ENCODE measurements around the gene HEATR5A. TPM values are rescaled to one million over a fixed set of nuclear protein-coding genes. Genes with fewer than 3 reads are reported as not detected.
"Not testable (repeated sequence)": the region's sequence is repeated elsewhere in the genome, so short reads cannot be mapped to it uniquely, and the experiment has no call there.

The HEATR5A gene
- polyA plus RNA-seq, 4 donors: 15.7 to 21.4 (median 20.0) TPM

- DNase-seq (ENCODE audit: low read depth in 4 of 4, low spot score in 3 of 4): no peak
Measured at GRCh38 chr14:31391977-31392503, 28.3 kb downstream of the HEATR5A start.

GRCh38 chr14:31391473-31391872 is 28.9 kb downstream of the HEATR5A start:
- DNase-seq (ENCODE audit: low read depth in 4 of 4, low spot score in 3 of 4): no peak

GRCh38 chr14:31389946-31390345 is 30.4 kb downstream of the HEATR5A start:
- no peak for DNase-seq (ENCODE audit: low read depth in 4 of 4, low spot score in 3 of 4)

DNA sequence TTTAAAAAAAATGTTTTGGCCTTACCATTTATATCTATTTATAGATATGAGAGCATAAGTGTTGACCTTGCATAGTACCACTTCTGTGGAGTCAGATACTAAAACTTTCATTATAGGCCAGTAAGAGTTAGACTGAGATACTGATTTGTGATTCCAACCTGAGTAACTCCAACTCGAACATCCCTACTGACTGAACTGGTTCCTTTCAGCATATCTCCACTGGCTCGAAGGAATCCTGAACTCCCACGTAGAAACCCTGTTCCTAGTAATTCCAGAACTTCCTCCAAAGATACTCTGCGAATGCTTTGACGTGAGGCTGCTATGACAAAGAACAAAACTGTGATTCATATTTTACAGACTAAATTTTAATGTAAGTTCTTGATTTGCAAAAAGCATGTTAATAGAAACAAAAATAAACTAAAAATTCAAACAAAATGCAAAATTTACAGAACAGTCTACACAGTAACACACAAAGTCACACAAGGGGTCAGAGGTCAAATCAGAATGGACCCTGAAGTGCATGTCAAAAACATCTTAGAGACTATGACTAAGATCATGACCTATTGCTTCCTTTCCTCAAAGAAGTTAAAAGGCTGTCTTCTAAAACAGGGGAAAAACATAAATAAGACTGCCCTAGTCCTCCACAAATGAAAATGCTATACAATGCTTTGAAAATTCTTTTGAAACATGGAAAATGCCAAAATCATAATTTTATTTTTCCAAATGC is 31.5 kb downstream of the HEATR5A start:
- no peak for DNase-seq (ENCODE audit: low read depth in 4 of 4, low spot score in 3 of 4)

GRCh38 chr14:31387091-31387490 is 33.3 kb downstream of the HEATR5A start:
- no peak for DNase-seq (ENCODE audit: low read depth in 4 of 4, low spot score in 3 of 4)

- no peak for DNase-seq (ENCODE audit: low read depth in 4 of 4, low spot score in 3 of 4)
Measured at GRCh38 chr14:31386271-31386670, 34.1 kb downstream of the HEATR5A start.

- no peak for DNase-seq (ENCODE audit: low read depth in 4 of 4, low spot score in 3 of 4)
Measured at GRCh38 chr14:31382221-31382620, 38.1 kb downstream of the HEATR5A start.

DNA sequence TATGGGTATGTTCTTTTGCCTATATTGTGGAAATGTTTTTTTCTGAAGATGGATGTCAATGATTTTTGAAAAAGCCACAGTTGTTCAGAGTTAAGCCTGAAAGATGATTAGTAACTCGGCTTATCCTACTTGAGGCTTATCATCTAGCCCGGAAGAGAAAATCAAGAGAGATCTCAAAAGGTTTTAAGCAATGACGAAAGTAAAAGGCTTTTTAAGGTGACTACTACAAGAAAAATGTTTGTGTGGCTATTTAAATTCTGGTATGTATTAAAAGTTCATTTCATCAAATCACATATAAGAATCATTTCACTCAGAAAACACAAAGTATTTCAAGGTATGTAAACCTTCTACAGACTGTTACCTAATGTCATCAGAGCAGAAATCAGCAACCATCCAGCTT is 40.2 kb downstream of the HEATR5A start:
- DNase-seq (ENCODE audit: low read depth in 4 of 4, low spot score in 3 of 4): no peak

DNA sequence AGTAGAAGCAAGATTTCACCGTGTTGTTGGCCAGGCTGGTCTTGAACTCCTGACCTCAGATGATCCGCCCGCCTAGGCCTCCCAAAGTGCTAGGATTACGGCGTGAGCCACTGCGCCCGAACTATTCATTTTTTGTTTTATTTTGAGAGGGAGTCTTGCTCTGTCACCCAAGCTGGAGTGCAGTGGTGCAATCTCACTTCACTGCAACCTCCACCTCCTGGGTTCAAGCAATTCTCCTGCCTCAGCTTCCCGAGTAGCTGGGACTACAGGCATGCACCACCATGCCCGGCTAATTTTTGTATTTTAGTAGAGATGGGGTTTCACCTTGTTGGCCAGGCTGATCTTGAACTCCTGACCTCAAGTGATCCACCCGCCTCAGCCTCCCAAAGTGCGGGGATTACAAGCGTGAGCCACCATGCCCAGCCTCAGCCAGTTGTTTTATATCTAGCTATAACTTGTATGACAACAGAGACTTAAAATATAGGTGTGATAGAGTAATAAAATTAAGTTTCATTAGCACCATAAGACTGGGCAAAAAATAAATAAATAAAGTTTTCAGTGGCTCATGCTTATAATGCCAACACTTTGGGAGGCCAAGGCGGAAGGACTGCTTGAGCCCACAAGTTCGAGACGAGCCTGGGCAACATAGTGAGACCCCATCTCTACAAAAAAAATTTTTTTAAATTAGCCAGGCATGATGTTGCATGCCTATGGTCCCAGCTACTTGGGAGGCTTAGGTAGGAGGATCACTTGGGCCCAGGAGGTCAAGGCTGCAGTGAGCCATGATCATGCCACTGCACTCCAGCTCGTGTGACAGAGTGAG is 41.0 kb downstream of the HEATR5A start:
- not testable (repeated sequence) for DNase-seq (ENCODE audit: low read depth in 4 of 4, low spot score in 3 of 4)

GRCh38 chr14:31377433-31377832 is 42.9 kb downstream of the HEATR5A start:
- DNase-seq (ENCODE audit: low read depth in 4 of 4, low spot score in 3 of 4): no peak

DNA sequence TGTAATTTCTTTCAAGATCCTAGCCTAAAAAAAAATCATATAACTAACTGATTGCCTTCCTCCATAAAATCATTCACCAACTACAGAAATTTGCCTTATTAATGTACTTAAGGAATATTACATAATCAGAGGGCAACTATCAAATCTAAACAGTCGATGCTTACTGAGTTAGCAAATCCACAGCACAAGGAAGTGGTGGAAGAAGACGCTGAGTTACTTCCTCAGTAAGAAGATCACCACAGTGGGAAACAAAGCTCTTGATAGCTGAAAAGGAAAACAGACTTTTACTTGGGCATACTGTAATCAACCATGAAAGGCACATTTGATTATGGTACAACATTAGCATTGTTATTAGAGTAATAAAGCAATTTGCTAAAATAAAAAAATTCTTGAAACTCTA is 48.7 kb downstream of the HEATR5A start:
- no peak for DNase-seq (ENCODE audit: low read depth in 4 of 4, low spot score in 3 of 4)

- DNase-seq (ENCODE audit: low read depth in 4 of 4, low spot score in 3 of 4): no peak
Measured at GRCh38 chr14:31363331-31364073, 56.8 kb downstream of the HEATR5A start.

DNA sequence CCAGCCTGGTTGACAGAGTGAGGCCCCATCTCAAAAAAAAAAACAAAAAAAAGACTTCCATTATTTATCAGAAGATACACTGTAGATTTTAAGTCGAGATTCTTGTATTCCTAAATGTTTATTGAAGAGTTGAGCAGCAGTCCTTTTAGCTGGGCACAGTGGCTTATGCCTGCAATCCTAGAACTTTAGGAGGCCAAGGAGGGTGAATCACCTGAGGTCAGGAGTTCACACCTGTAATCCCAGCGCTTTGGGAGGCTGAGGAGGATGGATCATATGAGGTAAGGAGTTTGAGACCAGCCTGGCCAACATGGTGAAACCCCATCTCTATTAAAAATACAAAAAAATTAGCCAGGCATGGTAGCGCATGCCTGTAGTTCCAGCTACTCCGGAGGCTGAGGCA is 57.6 kb downstream of the HEATR5A start:
- DNase-seq (ENCODE audit: low read depth in 4 of 4, low spot score in 3 of 4): no peak

- not testable (repeated sequence) for DNase-seq (ENCODE audit: low read depth in 4 of 4, low spot score in 3 of 4)
Measured at GRCh38 chr14:31361761-31362160, 58.6 kb downstream of the HEATR5A start.

GRCh38 chr14:31360919-31361662 is 59.3 kb downstream of the HEATR5A start:
- no peak for DNase-seq (ENCODE audit: low read depth in 4 of 4, low spot score in 3 of 4)

- no peak for DNase-seq (ENCODE audit: low read depth in 4 of 4, low spot score in 3 of 4)
Measured at GRCh38 chr14:31357279-31357678, 63.1 kb downstream of the HEATR5A start.

DNA sequence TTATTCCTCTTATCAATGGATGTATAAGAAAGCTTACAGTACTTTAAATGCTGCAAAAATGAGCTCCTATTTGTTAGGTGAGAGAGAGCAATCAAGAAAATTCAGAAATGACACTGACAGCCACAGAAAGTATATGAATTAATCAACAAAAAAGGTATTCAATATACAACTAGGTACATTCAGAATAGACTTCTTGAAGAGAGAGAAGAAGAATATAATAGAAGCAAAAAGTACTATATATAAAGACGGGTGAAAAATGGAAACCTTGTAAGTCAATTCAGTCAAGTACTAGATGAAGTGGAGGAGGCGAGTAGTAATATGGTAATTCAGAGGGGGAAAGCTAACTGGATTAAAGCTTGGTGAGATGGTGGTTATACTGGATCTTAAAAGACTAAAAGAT is 74.3 kb downstream of the HEATR5A start:
- no peak for DNase-seq (ENCODE audit: low read depth in 4 of 4, low spot score in 3 of 4)

GRCh38 chr14:31341280-31341679 is 79.1 kb downstream of the HEATR5A start:
- no peak for DNase-seq (ENCODE audit: low read depth in 4 of 4, low spot score in 3 of 4)

GRCh38 chr14:31340297-31341063 is 79.9 kb downstream of the HEATR5A start:
- DNase-seq (ENCODE audit: low read depth in 4 of 4, low spot score in 3 of 4): no peak

DNA sequence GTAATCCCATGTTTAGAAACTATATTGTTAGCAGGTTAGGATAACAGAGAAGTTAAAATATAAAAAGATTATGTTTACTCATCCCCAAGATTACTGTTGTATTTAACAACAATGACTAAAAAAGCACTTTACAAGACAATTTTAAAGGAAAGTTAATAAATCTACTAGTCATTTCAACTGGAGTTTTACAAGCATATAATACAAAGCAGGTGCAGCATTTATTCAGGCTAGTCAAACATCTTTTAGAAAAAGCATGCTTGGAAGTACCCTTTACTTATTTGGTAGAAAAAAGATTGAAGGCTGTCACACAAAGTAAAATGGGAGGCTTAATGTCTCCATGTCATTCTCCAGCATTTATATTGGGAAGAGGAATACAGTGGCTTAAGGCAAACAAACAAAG is 80.6 kb downstream of the HEATR5A start:
- no peak for DNase-seq (ENCODE audit: low read depth in 4 of 4, low spot score in 3 of 4)

All from right renal pelvis (tissue), 4 donors.